Stimulated activated CD4-positive, alpha-beta T cell treated with anti-CD3 and anti-CD28 coated beads, Interleukin-12 subunit alpha, Interleukin-12 subunit beta, amount 100 ng/mL, for 48 hours (primary cell): Measurements from ENCODE around the gene CD96.
"Not testable (repeated sequence)": the region's sequence is repeated elsewhere in the genome, so short reads cannot be mapped to it uniquely, and the experiment has no call there.

Source experiments
- DNase-seq, 3 donors: peaks; one replicate each; pipeline ENCODE4 v3.0.0-alpha.2; 2020; ENCODE audit warnings: low read depth in 2 of 3, low spot score in 1 of 3

The CD96 gene

DNA sequence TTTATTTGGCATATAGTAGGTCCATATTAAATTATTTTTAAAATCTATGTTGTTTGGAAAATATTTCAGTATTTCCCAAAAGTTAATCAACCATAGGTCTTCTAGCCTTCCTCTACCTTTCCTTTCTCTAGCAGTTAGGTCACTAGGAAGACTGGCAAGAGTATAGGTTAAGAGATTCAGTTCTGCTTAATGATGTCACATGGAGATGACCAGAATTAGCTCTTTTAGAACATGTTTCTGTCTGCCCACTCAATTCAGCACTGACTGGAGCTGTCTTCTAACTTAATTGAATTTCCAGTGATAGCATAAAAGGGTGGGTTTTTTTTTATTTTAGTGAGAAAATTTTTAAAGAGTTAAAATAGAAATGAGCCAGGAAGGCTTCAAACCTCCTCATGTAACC is 76.9 kb downstream of the CD96 start:
- DNase-seq, result no peak

DNA sequence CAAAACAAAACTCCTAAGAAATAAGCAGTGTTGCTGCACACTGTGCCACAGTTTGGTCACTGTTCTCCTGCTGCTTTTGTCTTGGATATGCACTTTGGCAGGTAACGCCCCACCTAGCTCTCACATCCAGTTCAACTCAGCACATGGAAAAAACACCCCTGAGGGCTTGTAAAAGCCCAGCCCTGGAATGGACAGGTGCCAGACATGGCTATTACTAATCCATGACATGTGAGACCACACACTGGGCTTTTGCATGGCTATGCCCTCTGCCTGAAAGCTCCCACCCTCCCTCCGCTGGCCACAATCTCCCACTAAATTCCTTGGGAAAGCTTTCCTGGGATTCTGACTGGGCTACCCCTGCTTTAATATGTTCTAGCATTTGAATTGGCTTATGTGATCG is 77.8 kb downstream of the CD96 start:
- no peak for DNase-seq

DNA sequence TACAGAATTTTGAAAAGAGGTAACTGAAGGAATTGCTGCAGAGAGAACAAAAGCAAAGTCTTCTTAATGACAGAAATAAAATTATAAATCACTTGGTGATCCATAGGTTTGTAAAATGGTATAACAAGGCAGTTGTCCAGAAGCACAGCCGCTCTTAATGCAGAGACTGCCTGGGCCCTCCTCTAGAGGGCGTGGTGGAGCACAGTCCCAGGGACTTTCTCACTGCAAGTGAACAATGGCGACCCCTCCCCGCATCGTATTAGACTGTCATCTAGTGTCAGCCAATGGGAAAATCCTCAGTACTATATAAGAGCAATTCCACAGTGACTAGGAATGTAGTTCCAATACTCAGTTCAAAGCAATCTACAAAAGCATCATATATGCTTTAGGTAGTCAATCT is 79.5 kb downstream of the CD96 start:
- DNase-seq, result no peak

DNA sequence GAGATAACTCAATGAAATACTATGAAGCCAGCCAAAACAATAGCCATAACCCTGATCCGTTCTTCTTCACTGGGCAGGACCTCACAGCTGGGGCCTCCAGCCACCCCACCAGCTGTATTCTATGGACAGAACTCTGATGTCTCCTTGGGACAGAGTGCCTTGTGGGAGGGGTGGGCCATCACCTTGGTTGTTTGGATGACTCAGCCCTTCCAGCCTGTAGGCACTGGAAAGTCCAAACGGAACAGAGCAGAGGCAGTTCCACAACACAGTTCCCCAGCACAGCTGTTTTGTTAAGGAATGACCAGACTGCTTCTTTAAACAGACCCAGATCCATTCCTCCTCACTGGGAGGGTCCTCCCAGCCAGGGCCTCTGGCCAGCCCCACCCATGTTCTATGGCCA is 85.1 kb downstream of the CD96 start:
- no peak for DNase-seq

DNA sequence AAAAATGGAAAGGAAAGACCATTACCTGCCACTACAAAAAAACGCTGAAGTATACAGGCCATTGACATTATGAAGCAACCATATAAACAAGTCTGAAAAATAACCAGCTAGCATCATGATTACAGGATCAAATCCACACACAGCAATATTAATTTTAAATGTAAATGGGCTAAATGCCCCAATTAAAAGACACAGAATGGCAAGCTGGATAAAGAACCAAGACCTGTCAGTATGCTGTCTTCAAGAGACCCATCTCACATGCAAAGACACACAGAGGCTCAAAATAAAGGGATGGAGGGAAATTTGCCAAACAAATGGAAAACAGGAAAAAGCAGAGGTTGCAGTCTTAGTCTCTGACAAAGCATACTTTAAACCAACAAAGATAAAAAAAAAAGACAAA is 87.0 kb downstream of the CD96 start:
- DNase-seq, result not testable (repeated sequence)

- not testable (repeated sequence) for DNase-seq
Measured at GRCh38 chr3:111630638-111631037, 88.6 kb downstream of the CD96 start.

DNA sequence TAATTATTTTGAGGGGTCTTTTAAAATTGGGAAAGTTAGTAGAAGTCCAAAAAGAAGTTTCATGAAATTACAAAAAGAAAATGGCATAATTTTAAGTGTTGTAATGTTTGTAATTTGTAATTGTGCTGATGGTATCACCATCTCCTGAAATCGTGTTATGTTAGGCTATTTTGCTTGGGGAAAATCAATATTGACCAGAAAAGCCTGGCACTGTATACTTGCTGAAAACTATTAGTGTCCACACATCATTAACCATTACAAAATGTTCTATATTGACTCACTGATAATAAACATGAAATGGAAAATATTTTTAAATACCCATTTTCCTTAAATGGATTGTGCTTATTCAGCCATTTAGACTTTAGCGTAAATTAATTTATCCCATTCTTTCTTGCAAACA is 93.4 kb downstream of the CD96 start:
- no peak for DNase-seq

DNA sequence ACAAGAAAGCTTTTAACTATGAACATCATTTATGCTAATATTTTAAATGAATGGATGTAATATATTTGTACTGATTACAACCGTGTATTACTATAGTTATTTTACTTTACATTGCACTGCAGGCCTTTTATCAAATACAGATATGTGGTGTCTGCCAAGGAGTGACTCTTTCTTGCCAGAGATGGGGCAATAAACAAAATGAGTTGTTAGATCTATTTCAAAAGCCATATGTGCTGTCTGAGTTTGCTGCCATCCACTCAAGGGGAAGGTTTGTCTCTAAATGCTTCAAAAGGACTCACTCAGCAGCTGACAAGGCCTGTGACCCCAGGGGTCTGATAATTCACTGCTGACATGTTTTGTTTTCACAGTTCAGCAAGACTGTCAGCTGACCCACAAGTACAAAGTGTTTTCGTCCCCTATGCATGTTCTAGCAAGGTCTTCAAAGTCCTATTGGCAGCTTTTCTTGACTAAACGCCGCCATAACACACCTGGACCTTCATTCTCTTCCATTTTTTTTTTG is 94.4 kb downstream of the CD96 start:
- no peak for DNase-seq

DNA sequence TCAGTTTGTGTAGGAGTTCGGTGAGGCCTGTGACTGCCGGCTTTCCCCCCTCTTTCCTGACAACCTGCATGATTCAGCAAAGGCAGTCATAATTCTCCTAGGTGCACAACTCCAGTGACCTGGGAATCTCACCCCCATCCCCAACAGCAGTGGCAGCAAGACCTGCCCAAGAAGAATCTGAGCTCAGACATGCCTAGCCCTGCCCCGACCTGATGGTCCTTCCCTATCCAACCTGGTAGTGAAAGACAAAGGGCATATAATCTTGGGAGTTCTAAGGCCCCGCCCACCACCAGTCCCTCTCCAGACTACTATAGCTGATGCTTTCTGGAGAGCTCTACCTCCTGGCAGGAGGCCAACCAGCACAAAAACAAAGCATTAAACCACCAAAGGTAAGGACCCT is 97.3 kb downstream of the CD96 start:
- no peak for DNase-seq

GRCh38 chr3:111648991-111649579 is 107.1 kb downstream of the CD96 start:
- no peak for DNase-seq

- DNase-seq, result no peak
Measured at GRCh38 chr3:111650378-111651275, 108.6 kb downstream of the CD96 start.

DNA sequence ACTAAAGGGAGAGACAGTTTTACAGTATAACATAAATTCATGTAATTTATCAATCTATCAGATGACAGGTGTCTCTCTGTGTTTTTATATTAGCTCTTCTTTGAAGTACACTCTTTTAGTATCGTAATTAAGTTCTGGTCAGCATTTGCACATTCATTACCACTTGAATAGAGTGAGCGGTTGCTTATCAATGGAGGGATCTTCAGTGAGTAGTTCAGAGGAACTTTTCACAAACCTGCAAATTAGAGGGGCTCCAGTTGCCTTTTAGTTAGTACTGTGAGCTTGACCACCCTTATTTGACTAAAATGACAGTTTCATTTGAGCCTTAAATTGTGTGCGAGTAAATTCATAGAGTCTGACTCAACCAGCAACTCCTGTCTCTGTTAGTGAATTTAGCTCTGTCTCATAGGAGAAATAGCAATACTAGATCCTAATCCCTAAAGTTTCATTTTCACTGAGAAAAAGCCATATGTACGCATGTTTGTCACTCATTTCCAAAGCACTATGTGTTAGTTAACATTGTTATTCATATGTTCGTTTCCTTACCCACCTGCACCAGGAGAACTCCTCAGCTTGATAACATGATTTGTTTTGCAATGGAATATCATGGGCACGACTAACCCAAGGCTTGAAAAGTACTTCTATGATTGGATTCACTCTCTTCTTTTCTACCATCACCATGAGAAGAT is 110.6 kb downstream of the CD96 start:
- DNase-seq, result no peak

- no peak for DNase-seq
Measured at GRCh38 chr3:111653766-111654165, 111.8 kb downstream of the CD96 start.

DNA sequence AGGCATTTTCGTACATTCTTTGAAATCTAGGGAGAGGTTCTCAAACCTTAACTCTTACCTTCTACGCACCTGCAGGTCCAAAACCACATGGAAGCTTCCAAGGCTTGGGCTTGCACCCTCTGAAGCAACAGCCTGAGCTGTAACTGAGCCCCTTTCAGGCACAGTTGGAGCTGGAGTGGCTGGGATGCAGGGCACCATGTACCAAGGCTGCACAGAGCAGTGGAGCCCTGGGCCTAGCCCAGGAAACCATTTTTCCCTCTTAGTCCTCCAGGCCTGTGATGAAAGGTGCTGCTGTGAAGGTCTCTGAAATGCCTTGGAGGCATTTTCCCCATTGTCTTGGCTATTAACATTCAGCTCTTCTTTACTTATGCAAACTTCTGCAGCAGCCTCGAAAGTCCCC is 120.0 kb downstream of the CD96 start:
- DNase-seq, result no peak

- no peak for DNase-seq
Measured at GRCh38 chr3:111662907-111663306, 120.9 kb downstream of the CD96 start.

DNA sequence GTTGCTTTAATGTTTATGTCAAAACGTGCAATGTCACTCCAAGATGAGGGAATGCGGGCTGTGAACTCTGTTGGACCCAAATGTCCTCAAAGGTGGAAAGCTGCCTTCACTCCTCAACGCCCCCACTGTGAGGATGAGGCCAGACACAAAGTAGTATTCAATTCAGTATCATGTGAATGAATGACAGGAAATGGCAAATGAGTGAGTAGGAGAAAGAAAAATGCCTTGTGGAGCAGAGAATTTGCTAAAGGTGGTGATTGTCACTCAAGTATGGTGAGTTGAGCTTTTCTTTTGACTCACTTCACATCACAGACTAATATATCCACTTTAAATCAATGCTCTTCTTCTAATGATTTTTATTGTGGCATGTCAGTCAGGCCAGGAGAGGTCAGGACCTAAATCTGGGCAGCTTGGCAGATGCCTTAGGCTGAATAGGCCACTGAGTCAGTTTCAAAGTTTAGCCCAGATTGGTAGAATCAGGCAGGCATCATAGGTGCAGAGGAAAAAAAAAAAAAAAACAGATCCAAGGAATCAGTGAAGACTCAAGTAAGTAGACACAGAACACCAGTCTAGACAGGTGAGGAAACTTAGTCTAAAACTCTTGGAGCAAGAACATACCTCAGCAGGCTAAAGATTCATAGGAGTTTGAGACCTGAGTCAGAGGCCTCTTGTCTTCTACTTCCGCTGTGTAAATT is 124.2 kb downstream of the CD96 start:
- no peak for DNase-seq

DNA sequence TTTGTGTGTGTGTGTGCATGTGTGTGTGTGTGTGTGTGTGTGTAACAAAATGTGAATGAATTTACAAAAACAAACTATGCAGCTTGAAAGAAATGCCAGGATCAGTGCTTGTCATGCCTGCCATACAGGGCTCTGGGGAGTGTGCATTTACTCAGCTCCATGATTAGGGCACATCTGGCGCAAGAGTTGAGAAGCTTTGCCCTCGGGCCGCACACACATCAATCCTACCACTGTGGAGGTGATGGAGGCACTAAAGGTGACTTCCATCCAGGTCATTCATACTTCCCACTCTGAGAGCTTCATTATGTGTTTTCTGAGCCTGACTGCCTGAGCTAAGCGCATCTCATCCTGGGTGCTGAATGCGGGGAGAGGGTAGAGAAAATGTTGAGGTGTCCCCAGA is 125.2 kb downstream of the CD96 start:
- DNase-seq, result no peak

DNA sequence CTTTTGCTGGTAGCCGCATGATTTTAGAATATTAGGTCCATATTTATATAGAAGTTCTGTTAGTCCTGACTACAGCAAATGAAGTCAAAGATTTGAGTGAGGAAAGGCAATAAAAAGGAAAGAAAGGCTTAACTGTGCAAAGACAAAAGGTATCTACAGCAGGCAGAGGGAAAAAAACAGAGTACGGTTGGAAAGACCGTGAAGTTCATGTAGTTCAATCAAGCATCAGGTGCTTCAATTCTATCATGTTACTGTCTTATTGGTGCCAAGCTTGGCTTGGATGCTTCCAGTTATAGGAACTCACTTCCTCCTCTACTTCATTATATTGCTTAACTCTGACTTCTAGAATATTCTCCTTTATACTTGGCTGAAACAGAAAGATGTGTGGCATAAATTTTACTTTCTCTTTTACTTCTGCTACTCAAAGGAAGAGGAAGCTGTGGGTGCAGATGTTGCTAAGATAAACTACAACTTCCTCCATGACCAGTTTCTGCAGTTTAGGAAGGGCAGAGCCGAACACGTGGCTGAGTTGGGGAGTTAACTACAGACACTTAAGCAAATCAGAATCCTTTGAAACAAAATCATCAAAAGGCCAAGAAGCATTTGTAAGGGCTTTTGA is 125.7 kb downstream of the CD96 start:
- peak; percentile 42 to 51 (median 46) for DNase-seq

- no peak for DNase-seq
Measured at GRCh38 chr3:111668326-111668725, 126.3 kb downstream of the CD96 start.

DNA sequence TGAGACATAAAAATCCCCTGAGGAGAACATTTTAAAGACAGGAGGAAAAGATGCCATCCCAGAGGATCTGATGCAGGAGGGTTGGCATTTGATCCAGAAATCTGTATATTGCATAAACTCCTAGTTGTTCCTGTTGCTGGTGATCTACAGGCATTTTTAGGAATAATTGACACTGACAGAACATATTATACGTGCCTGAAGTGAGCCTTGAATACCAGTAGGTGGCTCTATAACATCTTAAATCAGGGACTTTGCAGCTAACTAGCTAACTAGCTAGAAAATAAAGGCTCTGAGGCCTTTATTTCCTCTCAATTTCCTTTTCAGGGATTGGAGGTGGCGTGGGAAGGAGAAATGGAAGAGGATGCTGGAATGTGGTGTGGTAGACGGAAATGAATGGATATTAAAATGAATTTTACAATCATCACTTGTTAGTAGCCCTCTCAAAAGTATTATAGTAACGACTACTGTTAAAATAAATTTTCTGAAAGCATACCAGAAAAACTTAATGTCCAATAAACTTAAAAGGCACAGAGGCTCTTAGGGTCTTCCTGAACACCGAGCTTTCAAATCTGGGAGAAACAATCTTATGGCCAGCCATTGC is 127.0 kb downstream of the CD96 start:
- DNase-seq, result no peak
